ENCODE measurements around the gene TLCD2. TPM values are rescaled to one million over a fixed set of nuclear protein-coding genes. Genes with fewer than 3 reads are reported as not detected.

TLCD2 gene
- total and polyA plus RNA-seq, 2 of the 13 experiments (the other 11 are each of a cell fraction or from before 2014, with no cell fraction given): 0.90 to 1.1 TPM

- peak; percentile 49; the same call in 1 of the 2 replicates for TF ChIP-seq DR1 (CRISPR knock-in tag; IDR thresholded peaks at IDR 0.05)
- TF ChIP-seq CEBPG (CRISPR knock-in tag; IDR thresholded peaks at IDR 0.05): no peak
- no peak for TF ChIP-seq CENPT (CRISPR knock-in tag; IDR thresholded peaks at IDR 0.05; ENCODE audit: low read depth)
- TF ChIP-seq BCL3 (CRISPR knock-in tag; IDR thresholded peaks at IDR 0.05): no peak
- TF ChIP-seq MATR3 (CRISPR knock-in tag; IDR thresholded peaks at IDR 0.05): no peak
- 0 out of 2 replicates have a peak, but pooled peaks have one; percentile 15 for TF ChIP-seq ETV6 (CRISPR knock-in tag; conservative IDR thresholded peaks at IDR 0.05)
- TF ChIP-seq KAT7 (CRISPR knock-in tag; IDR thresholded peaks at IDR 0.05; ENCODE audit: borderline replicate concordance): no peak; the same call in 1 of the 2 replicates
- peak; percentile 47; the same call in 1 of the 2 replicates for TF ChIP-seq ISL2 (CRISPR knock-in tag; IDR thresholded peaks at IDR 0.05)
- TF ChIP-seq TBX3 (IDR thresholded peaks at IDR 0.05; ENCODE audit: borderline replicate concordance): no peak; the same call in 1 of the 2 replicates
- TF ChIP-seq CEBPZ (IDR thresholded peaks at IDR 0.05; ENCODE audit: low read length): no peak
- peak; percentile 30; the same call in 1 of the 2 replicates for TF ChIP-seq BCL6 (CRISPR knock-in tag; IDR thresholded peaks at IDR 0.05)
- TF ChIP-seq RFX5 (IDR thresholded peaks at IDR 0.05; ENCODE audit: low read depth, low read length): peak; percentile 63; the same call in 1 of the 2 replicates
- TF ChIP-seq U2AF2 (IDR thresholded peaks at IDR 0.05; ENCODE audit: low read depth, low read length): no peak
- no peak for TF ChIP-seq ZNF547 (CRISPR knock-in tag; IDR thresholded peaks at IDR 0.05)
- no peak for TF ChIP-seq ZNF251 (CRISPR knock-in tag; IDR thresholded peaks at IDR 0.05)
- TF ChIP-seq FOXP4 (CRISPR knock-in tag; IDR thresholded peaks at IDR 0.05): no peak
- TF ChIP-seq GZF1 (CRISPR knock-in tag; IDR thresholded peaks at IDR 0.05): no peak
- TF ChIP-seq MAFK (conservative IDR thresholded peaks at IDR 0.05 in 1 of 2, IDR thresholded peaks at IDR 0.05 in 1 of 2; ENCODE audit: low read length in 2 of 2): peak; percentile 62 to 83
- no peak for TF ChIP-seq FOXO4 (CRISPR knock-in tag; conservative IDR thresholded peaks at IDR 0.05)
- no peak for TF ChIP-seq SSRP1 (CRISPR knock-in tag; IDR thresholded peaks at IDR 0.05)
- no peak for TF ChIP-seq JUN (CRISPR knock-in tag; IDR thresholded peaks at IDR 0.05)
- no peak for TF ChIP-seq PAWR (CRISPR knock-in tag; IDR thresholded peaks at IDR 0.05; ENCODE audit: borderline replicate concordance)
- no peak for TF ChIP-seq BORCS8-MEF2B (CRISPR knock-in tag; IDR thresholded peaks at IDR 0.05)
Observed at GRCh38 chr17:1716076-1716911, 6.1 kb upstream of the TLCD2 start (continued).

All from HepG2 (cell line).